Posterior vena cava (tissue), 2 donors: ENCODE results near the gene COPZ1. TPM values are rescaled to one million over a fixed set of nuclear protein-coding genes. Genes with fewer than 3 reads are reported as not detected.
"Not testable (repeated sequence)": the region's sequence is repeated elsewhere in the genome, so short reads cannot be mapped to it uniquely, and the experiment has no call there.

Source experiments
- DNase-seq: peaks from one replicate; pipeline ENCODE4 v3.0.0-alpha.2; 2020; ENCODE audit warnings: low spot score
- intact Hi-C, 2 donors: fragments of 100-400 bp; cut with DNase I; formaldehyde crosslinking; loops; one replicate each; pipeline versions ENCODE4 v1.14.1 to v1.14.2; 2022 to 2023
- total RNA-seq, 2 donors: library from RNA; stranded (reverse); fragmentation: NEBNext Ultra II Directional; extraction: Animal tissue kit (Norgen Biotek cat#: 25700); gene quantifications; one replicate each; pipeline ENCODE4 v1.2.1, GENCODE V29; 2021
- donor health status: DM: yes; HTN: yes; CAD: no.
- donor health status: DM: yes; HTN: yes; CAD: no.

Gene COPZ1
- total RNA-seq, 2 donors from 2014 or later, result 80.2 to 80.6 TPM

- DNase-seq, result no peak
- intact Hi-C loops, result loop anchor here in 1 of 2 donors (10.0 kb wide), 2 partner anchors 108 to 348 kb away; partner anchors contain the start of genes HOXC8 and HOXC9
Observed at GRCh38 chr12:54352891-54353874, 28.3 kb downstream of the COPZ1 start.

DNA sequence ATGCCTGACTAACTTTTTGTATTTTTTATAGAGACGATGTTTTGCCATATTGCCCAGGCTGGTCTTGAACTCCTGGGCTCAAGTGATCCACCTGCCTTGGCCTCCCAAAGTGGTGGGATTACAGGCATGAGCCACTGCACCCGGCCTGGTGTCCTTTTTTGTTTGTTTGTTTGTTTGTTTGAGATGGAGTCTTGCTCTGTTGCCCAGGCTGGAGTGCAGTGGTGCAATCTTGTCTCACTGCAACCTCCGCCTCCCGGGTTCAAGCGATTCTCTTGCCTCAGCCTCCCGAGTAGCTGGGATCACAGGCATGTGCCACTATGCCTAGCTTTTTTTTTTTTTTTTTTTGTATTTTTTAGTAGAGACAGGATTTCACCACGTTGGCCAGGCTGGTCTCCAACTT is 29.3 kb downstream of the COPZ1 start:
- intact Hi-C loops, result loop anchor here in 1 of 2 donors (10.0 kb wide), 2 partner anchors 109 to 349 kb away; partner anchors contain the start of genes HOXC8 and HOXC9
- DNase-seq, result not testable (repeated sequence)

GRCh38 chr12:54355104-54355815 is 30.3 kb downstream of the COPZ1 start:
- DNase-seq, result no peak
- intact Hi-C loops, result loop anchor here in 1 of 2 donors (10.0 kb wide), 2 partner anchors 110 to 350 kb away; partner anchors contain the start of genes HOXC8 and HOXC9

DNA sequence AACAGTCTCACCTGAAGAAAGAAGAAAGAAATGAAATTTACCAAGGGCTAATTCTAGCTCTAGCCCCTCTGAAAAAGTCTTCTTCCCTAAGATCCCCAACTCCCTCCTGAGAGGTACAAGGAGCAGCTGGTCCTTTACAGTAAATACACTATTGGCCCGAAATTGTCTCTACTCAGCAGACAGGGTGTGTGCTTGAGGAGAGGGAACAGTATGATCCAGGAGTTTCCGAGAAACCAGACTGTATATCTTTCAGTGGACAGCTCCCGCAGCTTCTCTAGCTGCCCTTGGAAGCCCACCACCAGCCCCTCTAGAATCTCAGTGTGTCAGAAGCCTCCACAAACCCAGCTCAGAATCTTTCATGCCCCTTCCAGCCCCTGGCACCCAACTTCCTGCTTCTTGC is 31.3 kb downstream of the COPZ1 start:
- intact Hi-C loops, result loop anchor here in 1 of 2 donors (10.0 kb wide), 2 partner anchors 111 to 351 kb away; partner anchors contain the start of genes HOXC8 and HOXC9
- no peak for DNase-seq

DNA sequence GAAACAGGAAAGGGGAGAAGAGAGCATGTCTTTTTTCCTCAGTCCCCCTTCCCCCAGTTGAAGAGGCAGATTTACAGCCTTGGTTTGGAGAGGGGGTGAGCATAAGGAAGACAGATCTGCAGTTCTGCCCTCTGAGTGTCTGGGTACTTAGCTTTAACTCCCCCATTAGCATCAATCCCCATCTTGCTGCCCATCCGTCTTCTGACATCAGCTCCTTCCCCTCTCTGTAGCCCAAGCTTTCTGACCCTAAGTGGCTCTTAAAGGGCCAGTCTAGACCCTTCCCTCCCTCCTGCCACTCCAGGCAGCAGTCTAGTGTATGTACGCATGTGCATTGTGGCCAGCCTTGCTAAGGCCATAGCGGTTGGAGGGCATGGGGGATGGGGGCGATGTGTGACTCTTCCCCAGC is 32.0 kb downstream of the COPZ1 start:
- intact Hi-C loops, result loop anchor here in 1 of 2 donors (10.0 kb wide), 2 partner anchors 112 to 352 kb away; partner anchors contain the start of genes HOXC8 and HOXC9

GRCh38 chr12:54357506-54358190 is 32.7 kb downstream of the COPZ1 start:
- intact Hi-C loops, result loop anchor here in 1 of 2 donors (10.0 kb wide), 2 partner anchors 113 to 353 kb away; partner anchors contain the start of genes HOXC8 and HOXC9

More for the DNA sequence above, 32.0 kb downstream of the COPZ1 start:
- DNase-seq, result no peak

GRCh38 chr12:54358191-54358944 is 33.4 kb downstream of the COPZ1 start:
- intact Hi-C loops, result loop anchor here in 1 of 2 donors (10.0 kb wide), 2 partner anchors 114 to 354 kb away; partner anchors contain the start of genes HOXC8 and HOXC9
- DNase-seq, result no peak

More at GRCh38 chr12:54357506-54358190, 32.7 kb downstream of the COPZ1 start:
- DNase-seq, result no peak

DNA sequence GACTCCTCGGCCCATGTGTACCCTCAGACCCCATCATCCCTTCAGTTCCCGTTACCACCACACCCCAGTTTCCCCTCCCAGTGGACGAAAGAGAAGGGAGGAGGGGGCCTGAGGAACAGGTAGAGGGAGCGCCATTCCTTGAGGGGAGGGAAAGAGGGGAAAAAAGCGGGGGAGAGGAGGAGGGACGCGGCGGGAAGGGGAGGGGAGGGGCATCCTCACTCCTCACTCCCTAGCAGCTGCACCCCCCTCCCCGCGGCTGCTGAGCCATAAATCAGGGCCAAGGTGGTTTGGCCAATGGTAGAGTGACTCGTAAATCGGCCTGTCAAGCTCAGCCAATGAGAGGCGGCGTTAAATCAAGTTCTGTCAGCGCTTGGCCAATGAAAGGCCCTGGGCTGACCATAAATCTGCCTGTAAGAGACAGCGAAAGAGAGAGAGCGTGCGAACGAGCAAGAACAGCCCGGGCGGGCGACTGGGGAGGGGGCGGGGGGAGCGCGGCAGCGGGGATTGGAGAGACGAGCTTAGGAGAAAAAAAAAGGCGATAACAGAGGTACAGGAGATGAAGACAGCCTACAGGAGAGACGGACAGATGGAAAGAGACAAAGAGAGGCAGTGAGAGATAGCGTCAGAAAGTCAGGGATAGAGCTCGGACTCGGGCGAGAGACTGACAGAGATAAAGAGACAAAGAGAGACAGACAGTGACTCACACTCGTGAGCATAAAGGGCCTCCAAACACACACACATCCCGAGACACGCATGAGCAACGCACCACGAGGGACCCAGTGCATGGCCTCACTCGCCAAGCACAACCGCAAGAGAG is 34.2 kb downstream of the COPZ1 start:
- intact Hi-C loops, result loop anchor here in 1 of 2 donors (10.0 kb wide), 2 partner anchors 114 to 354 kb away; partner anchors contain the start of genes HOXC8 and HOXC9
- peak; percentile 97 for DNase-seq

GRCh38 chr12:54359762-54360351 is 34.9 kb downstream of the COPZ1 start:
- intact Hi-C loops, result loop anchor here (10.0 kb wide), 5 partner anchors 65 to 355 kb away; partner anchors contain the start of genes HOXC8 (in 1 of the 2) and HOXC9 (in 1 of the 2)
- no peak for DNase-seq

GRCh38 chr12:54360717-54361456 is 36.0 kb downstream of the COPZ1 start:
- intact Hi-C loops, result loop anchor here (10.0 kb wide), 3 partner anchors 66 to 136 kb away; no protein-coding TSS in a partner anchor
- DNase-seq, result no peak

DNA sequence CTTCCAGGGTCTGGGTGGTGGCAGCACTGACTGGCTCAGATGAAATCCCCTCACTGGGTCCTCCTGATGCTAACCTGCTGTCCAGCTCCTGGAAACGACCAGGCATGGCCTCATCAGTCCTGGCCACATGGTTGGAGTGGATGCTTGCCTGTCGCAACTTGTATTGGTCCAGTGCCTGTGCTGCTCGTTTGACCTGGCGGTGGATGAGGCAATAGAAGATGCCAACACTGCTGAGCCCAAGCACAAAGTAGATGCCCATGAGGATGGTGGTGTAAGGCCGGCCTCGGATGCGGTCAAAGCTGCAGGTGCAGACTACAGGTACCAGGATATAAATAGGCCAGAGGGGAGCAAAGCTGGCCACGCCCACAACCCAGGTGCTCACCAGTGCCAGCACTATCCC is 38.1 kb downstream of the COPZ1 start:
- intact Hi-C loops, result loop anchor here (10.0 kb wide), 3 partner anchors 68 to 138 kb away; no protein-coding TSS in a partner anchor
- no peak for DNase-seq

DNA sequence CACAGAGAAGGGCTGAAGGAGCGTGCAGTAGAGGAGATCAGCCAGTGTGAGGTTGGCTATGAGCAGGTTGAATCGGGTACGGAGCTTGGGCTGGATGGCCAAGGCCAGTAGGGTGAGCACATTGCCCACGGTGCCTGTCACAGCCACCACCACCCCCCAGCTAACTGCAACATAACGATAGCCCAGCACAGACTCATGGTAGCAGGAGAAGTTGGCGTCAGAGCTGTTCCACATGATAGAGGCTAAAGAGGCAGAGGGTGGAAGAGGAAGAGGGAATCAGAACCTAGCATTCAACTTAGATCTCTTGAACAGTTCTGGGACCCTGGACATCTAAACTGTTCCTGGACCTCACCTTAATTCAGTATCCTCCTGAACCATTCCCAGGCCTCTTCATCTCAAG is 38.7 kb downstream of the COPZ1 start:
- no peak for DNase-seq
- intact Hi-C loops, result loop anchor here (10.0 kb wide), 3 partner anchors 69 to 139 kb away; no protein-coding TSS in a partner anchor

DNA sequence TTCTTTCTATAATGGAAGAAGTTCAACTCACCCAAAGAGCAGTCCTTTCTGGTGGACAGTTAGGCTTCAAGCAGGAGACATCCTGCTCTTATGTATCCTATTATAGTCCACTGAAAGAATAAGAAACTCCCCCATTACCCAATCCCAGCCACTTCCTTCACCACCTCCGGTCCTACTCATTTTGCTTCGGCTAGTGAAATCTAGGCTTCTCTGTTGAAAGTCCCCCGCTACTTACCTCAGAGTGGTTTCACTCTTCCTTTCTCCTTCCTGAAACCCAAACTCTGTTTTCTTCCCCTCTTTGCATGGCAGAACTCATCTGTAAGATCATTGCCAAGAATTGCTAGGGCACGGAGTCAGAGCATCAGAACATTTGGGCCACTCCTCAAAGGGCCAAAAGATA is 39.5 kb downstream of the COPZ1 start, which contains the start of gene GPR84:
Gene GPR84 (minus strand): TSS at position 74 of the 400 bp plus-strand sequence. CDS start 635 bp downstream, outside the sequence.
- intact Hi-C loops, result loop anchor here (10.0 kb wide), 3 partner anchors 70 to 140 kb away; no protein-coding TSS in a partner anchor
- DNase-seq, result no peak

- intact Hi-C loops, result loop anchor here (10.0 kb wide), 3 partner anchors 73 to 143 kb away; no protein-coding TSS in a partner anchor
- no peak for DNase-seq
Observed at GRCh38 chr12:54368025-54368708, 43.2 kb downstream of the COPZ1 start.
